Measurements from ENCODE around the gene FAM174A. TPM values are rescaled to one million over a fixed set of nuclear protein-coding genes. Genes with fewer than 3 reads are reported as not detected.
A peak's percentile ranks its signal among the peaks of the same experiment; 100 is the strongest.

Gene FAM174A
- total RNA-seq, 1 donor from 2014 or later: 20.9 TPM

DNA sequence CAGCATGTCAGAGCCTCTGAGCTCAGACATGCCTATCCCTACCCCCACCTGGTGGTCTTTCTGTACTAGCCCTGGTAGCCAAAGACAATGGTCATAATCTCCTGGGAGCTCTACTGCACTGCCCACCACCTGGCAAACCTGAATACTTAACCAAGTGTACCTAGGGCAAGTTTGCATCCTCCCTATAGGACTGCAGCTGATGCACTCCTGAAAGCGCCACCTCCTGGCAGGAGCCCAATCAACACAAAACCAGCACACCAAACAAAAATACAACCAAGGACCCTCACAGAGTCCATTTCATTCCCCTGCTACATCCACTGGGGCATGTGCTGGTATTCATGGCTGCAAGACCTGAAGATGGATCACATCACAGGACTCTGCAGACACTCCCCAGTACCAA, 14.8 kb upstream of the FAM174A start:
- H3K4me1 ChIP-seq (ENCODE audit: control insufficient read depth in 3 of 3, insufficient read depth in 3 of 3, low read length in 3 of 3): peaks cover 0 to 7% (median 5%) of the 10 kb centered on the region in 3 donors
- H3K27me3 ChIP-seq (ENCODE audit: control insufficient read depth in 3 of 3, insufficient read depth in 3 of 3, low read length in 3 of 3): no peaks in the 10 kb centered on the region
- H3K36me3 ChIP-seq (ENCODE audit: control insufficient read depth in 3 of 3, insufficient read depth in 3 of 3, low read length in 3 of 3): no peaks in the 10 kb centered on the region
- no peaks in the 10 kb centered on the region for H3K9me3 ChIP-seq (ENCODE audit: control insufficient read depth in 3 of 3, low read length in 3 of 3)
- no peak overlapping the region for H3K27ac ChIP-seq (ENCODE audit: low read depth, low read length)
- H3K9ac ChIP-seq (ENCODE audit: low read depth in 1 of 3, low read length in 3 of 3): no peak overlapping the region
- H3K4me3 ChIP-seq (ENCODE audit: low read length in 3 of 3): no peak overlapping the region

DNA sequence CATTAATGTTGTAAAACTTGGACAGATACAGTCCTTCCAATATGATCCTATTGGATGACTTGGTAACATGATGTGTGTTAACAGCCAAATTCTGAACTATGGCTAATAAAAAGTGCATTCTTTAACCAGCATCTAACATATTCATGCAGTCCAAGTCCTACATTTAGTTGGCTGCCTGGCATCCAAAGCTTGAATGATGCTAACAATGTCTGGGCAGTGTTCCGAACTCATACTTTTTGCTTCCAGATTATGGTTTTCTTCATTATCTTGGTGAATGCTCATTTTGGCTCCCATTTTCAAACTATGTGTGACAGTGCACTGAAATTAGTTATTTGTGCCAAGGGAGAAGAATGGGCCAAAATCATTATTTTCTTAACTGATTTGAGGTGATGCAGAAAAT, 2.8 kb downstream of the FAM174A start:
- no peaks in the 10 kb centered on the region for H3K36me3 ChIP-seq (ENCODE audit: control insufficient read depth in 3 of 3, insufficient read depth in 3 of 3, low read length in 3 of 3)
- no peaks in the 10 kb centered on the region for H3K27me3 ChIP-seq (ENCODE audit: control insufficient read depth in 3 of 3, insufficient read depth in 3 of 3, low read length in 3 of 3)
- H3K27ac ChIP-seq (ENCODE audit: low read depth, low read length): no peak overlapping the region
- peaks cover 19 to 20% (median 20%) of the 10 kb centered on the region in 3 donors for H3K4me1 ChIP-seq (ENCODE audit: control insufficient read depth in 3 of 3, insufficient read depth in 3 of 3, low read length in 3 of 3)
- H3K4me3 ChIP-seq (ENCODE audit: low read length in 3 of 3): no peak overlapping the region
- H3K9ac ChIP-seq (ENCODE audit: low read depth in 1 of 3, low read length in 3 of 3): no peak overlapping the region
- no peaks in the 10 kb centered on the region for H3K9me3 ChIP-seq (ENCODE audit: control insufficient read depth in 3 of 3, low read length in 3 of 3)

DNA sequence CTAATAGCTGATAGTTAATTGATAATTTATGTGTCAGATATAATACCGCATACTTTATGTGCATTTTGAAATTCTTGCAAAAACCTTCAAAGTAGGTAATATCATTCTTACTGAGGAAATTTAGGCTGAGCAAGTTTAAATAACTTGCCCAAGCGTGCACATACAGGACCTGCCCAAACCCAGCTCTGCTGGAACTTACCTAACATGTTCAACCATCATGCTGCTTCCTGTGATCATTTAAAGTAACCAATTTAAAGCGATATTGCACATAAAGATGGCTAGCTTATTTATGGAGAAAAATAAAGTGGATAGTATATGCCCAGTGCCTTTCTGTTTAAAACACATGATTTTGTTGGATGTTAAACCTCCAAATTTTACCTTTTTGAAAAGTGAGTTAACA, 4.3 kb downstream of the FAM174A start:
- Histone ChIP-seq H3K27ac (ENCODE audit: low read depth, low read length) (no peak overlapping the region), H3K4me3 (ENCODE audit: low read length in 3 of 3) (no peak overlapping the region), H3K36me3 (ENCODE audit: control insufficient read depth in 3 of 3, insufficient read depth in 3 of 3, low read length in 3 of 3) (no peaks in the 10 kb centered on the region), H3K4me1 (ENCODE audit: control insufficient read depth in 3 of 3, insufficient read depth in 3 of 3, low read length in 3 of 3) (peaks cover 19 to 20% (median 20%) of the 10 kb centered on the region in 3 donors), H3K9me3 (ENCODE audit: control insufficient read depth in 3 of 3, low read length in 3 of 3) (no peaks in the 10 kb centered on the region), H3K9ac (ENCODE audit: low read depth in 1 of 3, low read length in 3 of 3) (no peak overlapping the region), H3K27me3 (ENCODE audit: control insufficient read depth in 3 of 3, insufficient read depth in 3 of 3, low read length in 3 of 3) (no peaks in the 10 kb centered on the region)

DNA sequence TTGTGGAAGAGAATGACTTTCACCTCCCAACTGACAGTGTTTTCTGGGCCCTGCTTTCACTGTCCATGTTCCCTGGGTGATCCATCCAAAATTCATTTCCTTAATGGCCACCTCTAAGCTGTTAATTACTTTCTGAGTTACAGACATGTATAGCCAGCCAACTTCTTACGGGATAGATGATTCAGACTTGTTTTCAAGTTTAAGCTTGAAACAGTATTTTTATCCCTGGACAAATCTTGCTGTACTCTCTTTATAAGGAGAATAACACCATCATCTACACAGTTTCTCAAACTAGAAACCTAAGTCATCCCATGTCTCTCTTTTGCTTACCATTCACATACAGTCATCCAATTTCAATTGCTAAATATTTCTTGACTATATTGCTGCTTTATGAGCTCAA, 6.9 kb downstream of the FAM174A start:
- Histone ChIP-seq H3K4me3 (ENCODE audit: low read length in 3 of 3) (no peak overlapping the region), H3K9ac (ENCODE audit: low read depth in 1 of 3, low read length in 3 of 3) (no peak overlapping the region), H3K4me1 (ENCODE audit: control insufficient read depth in 3 of 3, insufficient read depth in 3 of 3, low read length in 3 of 3) (peaks cover 14 to 19% (median 16%) of the 10 kb centered on the region in 3 donors), H3K27ac (ENCODE audit: low read depth, low read length) (no peak overlapping the region), H3K36me3 (ENCODE audit: control insufficient read depth in 3 of 3, insufficient read depth in 3 of 3, low read length in 3 of 3) (no peaks in the 10 kb centered on the region), H3K27me3 (ENCODE audit: control insufficient read depth in 3 of 3, insufficient read depth in 3 of 3, low read length in 3 of 3) (no peaks in the 10 kb centered on the region), H3K9me3 (ENCODE audit: control insufficient read depth in 3 of 3, low read length in 3 of 3) (no peaks in the 10 kb centered on the region)

DNA sequence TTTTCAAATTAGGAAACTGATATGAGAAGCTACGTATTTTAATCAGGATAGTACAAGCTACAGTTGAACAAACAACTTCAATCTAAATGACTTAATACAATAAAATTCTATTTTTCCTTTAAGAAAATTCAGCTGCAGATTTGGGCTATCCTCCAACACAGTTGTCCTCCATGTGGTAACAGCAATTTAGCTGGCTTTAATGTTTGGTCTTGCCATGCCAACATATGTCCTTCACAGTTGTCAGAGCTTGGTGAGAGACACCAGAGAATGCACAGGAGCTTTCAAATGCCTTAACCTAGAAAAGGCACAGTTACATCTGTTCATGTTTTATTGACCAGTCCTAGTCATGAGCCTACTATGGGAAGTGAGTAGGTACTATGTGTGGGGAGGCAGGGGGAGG, 10.8 kb downstream of the FAM174A start:
- no peaks in the 10 kb centered on the region for H3K27me3 ChIP-seq (ENCODE audit: control insufficient read depth in 3 of 3, insufficient read depth in 3 of 3, low read length in 3 of 3)
- H3K9me3 ChIP-seq (ENCODE audit: control insufficient read depth in 3 of 3, low read length in 3 of 3): no peaks in the 10 kb centered on the region
- peaks cover 8 to 13% (median 9%) of the 10 kb centered on the region in 3 donors for H3K4me1 ChIP-seq (ENCODE audit: control insufficient read depth in 3 of 3, insufficient read depth in 3 of 3, low read length in 3 of 3)
- H3K36me3 ChIP-seq (ENCODE audit: control insufficient read depth in 3 of 3, insufficient read depth in 3 of 3, low read length in 3 of 3): no peaks in the 10 kb centered on the region
- H3K27ac ChIP-seq (ENCODE audit: low read depth, low read length): no peak overlapping the region
- no peak overlapping the region for H3K4me3 ChIP-seq (ENCODE audit: low read length in 3 of 3)
- H3K9ac ChIP-seq (ENCODE audit: low read depth in 1 of 3, low read length in 3 of 3): no peak overlapping the region

DNA sequence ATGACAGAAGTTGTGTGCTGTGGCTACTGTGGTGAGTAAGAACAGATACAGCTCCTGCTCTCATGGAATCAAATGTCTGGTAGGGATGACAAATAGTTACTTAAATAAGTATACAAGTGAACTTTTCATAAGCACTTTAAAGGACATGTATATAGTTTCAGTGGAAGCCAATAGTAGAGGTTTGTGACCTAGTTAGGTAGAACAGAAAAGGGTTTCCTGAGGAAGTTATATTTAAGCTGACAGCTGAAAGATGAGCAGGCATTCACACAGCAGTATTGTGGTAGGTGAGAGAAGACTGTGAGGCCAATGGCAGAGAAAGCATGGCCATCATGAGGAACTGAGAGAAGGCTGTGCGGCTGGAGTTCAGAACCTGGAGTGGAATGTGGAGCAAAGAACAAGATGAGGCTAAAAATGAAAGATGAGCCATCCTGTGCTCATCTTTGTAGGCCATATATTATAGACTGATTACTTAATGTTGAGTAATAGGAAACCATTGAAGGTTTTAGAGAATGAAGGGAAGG, 15.4 kb downstream of the FAM174A start:
- Histone ChIP-seq H3K27me3 (ENCODE audit: control insufficient read depth in 3 of 3, insufficient read depth in 3 of 3, low read length in 3 of 3) (no peaks in the 10 kb centered on the region), H3K27ac (ENCODE audit: low read depth, low read length) (peak overlapping the region; percentile 59), H3K4me1 (ENCODE audit: control insufficient read depth in 3 of 3, insufficient read depth in 3 of 3, low read length in 3 of 3) (peaks cover 0 to 8% (median 5%) of the 10 kb centered on the region in 3 donors), H3K4me3 (ENCODE audit: low read length in 3 of 3) (no peak overlapping the region), H3K9me3 (ENCODE audit: control insufficient read depth in 3 of 3, low read length in 3 of 3) (no peaks in the 10 kb centered on the region), H3K9ac (ENCODE audit: low read depth in 1 of 3, low read length in 3 of 3) (no peak overlapping the region), H3K36me3 (ENCODE audit: control insufficient read depth in 3 of 3, insufficient read depth in 3 of 3, low read length in 3 of 3) (no peaks in the 10 kb centered on the region)

DNA sequence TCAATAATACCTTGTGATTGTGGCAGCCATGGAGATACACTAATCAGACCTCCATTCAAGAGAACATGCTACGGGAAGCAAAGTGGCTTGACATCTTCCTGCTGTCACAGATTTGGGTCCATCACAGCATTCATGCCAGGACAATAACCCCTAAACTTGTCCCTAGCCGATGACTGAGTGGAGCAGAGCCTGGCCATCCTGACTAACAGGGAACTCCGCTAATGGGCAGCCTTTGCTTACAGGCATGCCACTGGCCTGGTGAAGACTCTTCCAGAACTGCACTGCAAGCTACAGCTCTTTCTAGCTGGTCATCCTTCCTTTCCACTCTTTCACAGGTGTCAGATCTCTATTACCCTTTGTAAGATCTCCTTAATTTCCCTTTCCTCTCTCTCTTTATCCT, 16.0 kb downstream of the FAM174A start:
- Histone ChIP-seq H3K4me3 (ENCODE audit: low read length in 3 of 3) (no peak overlapping the region), H3K27ac (ENCODE audit: low read depth, low read length) (peak overlapping the region; percentile 59), H3K27me3 (ENCODE audit: control insufficient read depth in 3 of 3, insufficient read depth in 3 of 3, low read length in 3 of 3) (no peaks in the 10 kb centered on the region), H3K9ac (ENCODE audit: low read depth in 1 of 3, low read length in 3 of 3) (no peak overlapping the region), H3K4me1 (ENCODE audit: control insufficient read depth in 3 of 3, insufficient read depth in 3 of 3, low read length in 3 of 3) (peaks cover 0 to 8% (median 5%) of the 10 kb centered on the region in 3 donors), H3K9me3 (ENCODE audit: control insufficient read depth in 3 of 3, low read length in 3 of 3) (no peaks in the 10 kb centered on the region), H3K36me3 (ENCODE audit: control insufficient read depth in 3 of 3, insufficient read depth in 3 of 3, low read length in 3 of 3) (no peaks in the 10 kb centered on the region)

DNA sequence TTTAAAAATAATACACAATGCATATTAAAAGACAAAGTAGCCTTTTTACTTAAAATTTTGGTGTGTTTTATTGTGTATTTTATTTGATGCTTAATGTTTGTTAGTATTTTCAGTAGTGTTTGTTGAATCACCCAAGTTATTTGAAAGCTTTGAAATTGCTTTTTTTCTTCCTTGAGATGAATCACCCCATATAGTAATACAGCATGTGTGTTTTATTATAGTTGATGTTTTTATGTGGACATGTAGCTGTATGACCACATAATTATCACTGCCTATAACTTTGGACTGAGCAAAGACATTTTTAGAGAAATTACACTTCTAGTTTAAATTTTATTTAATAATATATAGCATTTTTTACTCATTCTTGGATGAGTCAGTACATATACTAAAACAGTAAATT, 18.0 kb downstream of the FAM174A start:
- Histone ChIP-seq H3K27me3 (ENCODE audit: control insufficient read depth in 3 of 3, insufficient read depth in 3 of 3, low read length in 3 of 3) (no peaks in the 10 kb centered on the region), H3K9me3 (ENCODE audit: control insufficient read depth in 3 of 3, low read length in 3 of 3) (no peaks in the 10 kb centered on the region), H3K9ac (ENCODE audit: low read depth in 1 of 3, low read length in 3 of 3) (no peak overlapping the region)

DNA sequence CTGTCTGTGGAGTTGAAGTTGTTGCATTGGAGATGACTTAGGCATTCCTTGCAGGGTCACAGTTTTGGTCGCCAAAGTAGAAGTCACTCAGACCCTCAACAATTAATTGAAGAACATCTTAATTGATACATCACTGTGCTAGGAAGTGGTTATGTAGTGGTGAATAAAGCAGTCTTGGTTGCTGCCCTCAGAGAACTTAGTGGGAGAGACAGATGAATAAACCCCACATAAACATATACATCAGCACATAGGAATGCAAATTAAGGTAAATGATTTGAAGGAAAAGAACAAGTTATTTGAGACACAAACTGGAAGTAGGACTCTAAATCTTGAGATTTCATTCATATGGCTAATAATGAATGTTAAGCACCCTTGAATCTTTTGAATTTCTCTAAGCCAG, 25.7 kb downstream of the FAM174A start:
- H3K9me3 ChIP-seq (ENCODE audit: control insufficient read depth in 3 of 3, low read length in 3 of 3): no peaks in the 10 kb centered on the region
- peaks cover 0 to 4% (median 0%) of the 10 kb centered on the region in 3 donors for H3K36me3 ChIP-seq (ENCODE audit: control insufficient read depth in 3 of 3, insufficient read depth in 3 of 3, low read length in 3 of 3)
- no peaks in the 10 kb centered on the region for H3K4me1 ChIP-seq (ENCODE audit: control insufficient read depth in 3 of 3, insufficient read depth in 3 of 3, low read length in 3 of 3)
- no peak overlapping the region for H3K4me3 ChIP-seq (ENCODE audit: low read length in 3 of 3)
- no peak overlapping the region for H3K27ac ChIP-seq (ENCODE audit: low read depth, low read length)
- no peak overlapping the region for H3K9ac ChIP-seq (ENCODE audit: low read depth in 1 of 3, low read length in 3 of 3)
- no peaks in the 10 kb centered on the region for H3K27me3 ChIP-seq (ENCODE audit: control insufficient read depth in 3 of 3, insufficient read depth in 3 of 3, low read length in 3 of 3)

More for the DNA sequence above, 18.0 kb downstream of the FAM174A start:
- no peak overlapping the region for H3K27ac ChIP-seq (ENCODE audit: low read depth, low read length)
- peaks cover 0 to 8% (median 5%) of the 10 kb centered on the region in 3 donors for H3K4me1 ChIP-seq (ENCODE audit: control insufficient read depth in 3 of 3, insufficient read depth in 3 of 3, low read length in 3 of 3)
- no peaks in the 10 kb centered on the region for H3K36me3 ChIP-seq (ENCODE audit: control insufficient read depth in 3 of 3, insufficient read depth in 3 of 3, low read length in 3 of 3)
- H3K4me3 ChIP-seq (ENCODE audit: low read length in 3 of 3): no peak overlapping the region

DNA sequence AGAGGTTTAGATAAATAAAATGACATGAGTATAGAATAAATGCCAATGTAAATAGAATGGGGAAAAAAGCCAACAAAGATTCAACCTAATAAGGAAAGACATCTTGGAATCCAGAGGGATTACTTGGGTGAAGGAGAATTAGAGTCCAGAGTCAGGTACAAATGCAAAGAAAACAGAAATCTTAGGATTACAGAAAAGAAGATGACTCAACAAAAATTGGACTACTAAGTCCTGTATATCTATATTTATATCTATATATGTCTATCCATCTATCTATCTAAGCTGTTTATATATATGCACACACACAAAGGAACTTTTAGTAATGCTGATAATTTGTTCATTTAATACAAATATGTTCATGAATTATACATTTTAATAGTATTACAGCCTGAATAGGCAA, 27.6 kb downstream of the FAM174A start:
- Histone ChIP-seq H3K9ac (ENCODE audit: low read depth in 1 of 3, low read length in 3 of 3) (no peak overlapping the region), H3K4me1 (ENCODE audit: control insufficient read depth in 3 of 3, insufficient read depth in 3 of 3, low read length in 3 of 3) (no peaks in the 10 kb centered on the region), H3K4me3 (ENCODE audit: low read length in 3 of 3) (no peak overlapping the region), H3K27ac (ENCODE audit: low read depth, low read length) (no peak overlapping the region), H3K27me3 (ENCODE audit: control insufficient read depth in 3 of 3, insufficient read depth in 3 of 3, low read length in 3 of 3) (no peaks in the 10 kb centered on the region), H3K36me3 (ENCODE audit: control insufficient read depth in 3 of 3, insufficient read depth in 3 of 3, low read length in 3 of 3) (peaks cover 0 to 4% (median 0%) of the 10 kb centered on the region in 3 donors), H3K9me3 (ENCODE audit: control insufficient read depth in 3 of 3, low read length in 3 of 3) (no peaks in the 10 kb centered on the region)

All from skeletal muscle tissue (tissue), 4 donors.